HepG2 (cell line): ENCODE results near the gene TUBB3. TPM values are rescaled to one million over a fixed set of nuclear protein-coding genes. Genes with fewer than 3 reads are reported as not detected.

Experiments
- AGO1 ChIP-seq: fragments of 200-400 bp; formaldehyde crosslinking; IDR thresholded peaks from 2 replicates; pipeline ENCODE4 v1.6.1; 2017; ENCODE audit warnings: mild to moderate bottlenecking, low read depth, low read length, moderate library complexity; ENCODE audit not compliant: poor library complexity, severe bottlenecking
- ATF5 ChIP-seq: sonication (generic); formaldehyde crosslinking; IDR thresholded peaks from 2 replicates; pipeline ENCODE4 v1.4.0; 2020; ENCODE audit warnings: mild to moderate bottlenecking, low read depth, missing genetic modification reagents
- ATRX ChIP-seq: sonication (generic); formaldehyde crosslinking; IDR thresholded peaks from 2 replicates; pipeline ENCODE4 v1.4.0; 2020; ENCODE audit warnings: missing genetic modification reagents, borderline replicate concordance
- FOXA1 ChIP-seq, 2 experiments: fragments of 450-650 bp in 1 of 2; sonication (generic) in 1 of 2; formaldehyde crosslinking in 1 of 2; IDR thresholded peaks; 2 replicates each; pipeline versions ENCODE4 v1.4.0 to v1.6.1; 2016 to 2020; ENCODE audit warnings: missing genetic modification reagents in 1 of 2
- FOXJ3 ChIP-seq: sonication (generic); formaldehyde crosslinking; IDR thresholded peaks from 2 replicates; pipeline ENCODE4 v1.4.0; 2020; ENCODE audit warnings: missing genetic modification reagents, mild to moderate bottlenecking, borderline replicate concordance
- GLI4 ChIP-seq: sonication (generic); formaldehyde crosslinking; IDR thresholded peaks from 2 replicates; pipeline ENCODE4 v1.5.1; 2020; ENCODE audit warnings: missing genetic modification reagents, mild to moderate bottlenecking, moderate library complexity, borderline replicate concordance
- HHEX ChIP-seq: IDR thresholded peaks from 2 replicates; pipeline ENCODE4 v1.6.1; 2016; ENCODE audit warnings: control low read depth
- KMT2A ChIP-seq: sonication (generic); formaldehyde crosslinking; IDR thresholded peaks from 2 replicates; pipeline ENCODE4 v1.4.0; 2020; ENCODE audit warnings: missing genetic modification reagents
- KMT2B ChIP-seq: IDR thresholded peaks from 2 replicates; pipeline ENCODE4 v1.6.1; 2016; ENCODE audit warnings: missing genetic modification reagents, missing compliant biosample characterization
- MBD4 ChIP-seq: IDR thresholded peaks from 2 replicates; pipeline ENCODE4 v1.6.1; 2012; ENCODE audit warnings: low read length, inconsistent platforms, borderline replicate concordance
- MED1 ChIP-seq: sonication (generic); formaldehyde crosslinking; IDR thresholded peaks from 2 replicates; pipeline ENCODE4 v1.4.0; 2020; ENCODE audit warnings: missing genetic modification reagents
- NCOA2 ChIP-seq: sonication (generic); formaldehyde crosslinking; IDR thresholded peaks from 2 replicates; pipeline ENCODE4 v1.8.0; 2022; ENCODE audit warnings: inconsistent platforms
- PHF21A ChIP-seq: sonication (generic); formaldehyde crosslinking; IDR thresholded peaks from 2 replicates; pipeline ENCODE4 v1.5.0; 2020; ENCODE audit warnings: mild to moderate bottlenecking, missing genetic modification reagents
- PHF8 ChIP-seq: sonication (generic); formaldehyde crosslinking; IDR thresholded peaks from 2 replicates; pipeline ENCODE4 v1.5.0; 2020; ENCODE audit warnings: missing genetic modification reagents
- POGZ ChIP-seq: sonication (generic); formaldehyde crosslinking; IDR thresholded peaks from 2 replicates; pipeline ENCODE4 v1.4.0; 2020; ENCODE audit warnings: mild to moderate bottlenecking, missing genetic modification reagents
- RXRA ChIP-seq: sonication (generic); formaldehyde crosslinking; IDR thresholded peaks from 2 replicates; pipeline ENCODE4 v1.5.1; 2020; ENCODE audit warnings: missing genetic modification reagents
- SOX5 ChIP-seq: IDR thresholded peaks from 2 replicates; pipeline ENCODE4 v1.6.1; 2016; ENCODE audit warnings: borderline replicate concordance
- SP1 ChIP-seq, 2 experiments: fragments of 450-650 bp in 1 of 2; sonication (generic) in 1 of 2; formaldehyde crosslinking in 1 of 2; IDR thresholded peaks; 2 replicates each; pipeline versions ENCODE4 v1.4.0 to v1.6.1; 2016 to 2020; ENCODE audit warnings: missing genetic modification reagents in 1 of 2
- SRSF1 ChIP-seq: fragments of 200-400 bp; formaldehyde crosslinking; optimal IDR thresholded peaks from 2 replicates; pipeline ENCODE3; 2017; ENCODE audit warnings: mild to moderate bottlenecking, low read depth, low read length, moderate library complexity
- TBX3 ChIP-seq: fragments of 450-650 bp; IDR thresholded peaks from 2 replicates; pipeline ENCODE4 v1.6.1; 2017; ENCODE audit warnings: antibody characterized with exemption, mild to moderate bottlenecking, inconsistent platforms, borderline replicate concordance
- THYN1 ChIP-seq: sonication (generic); formaldehyde crosslinking; IDR thresholded peaks from 2 replicates; pipeline ENCODE4 v1.8.1; 2023; ENCODE audit warnings: low read depth, mild to moderate bottlenecking, moderate library complexity, missing genetic modification reagents, borderline replicate concordance
- ZBTB3 ChIP-seq: sonication (generic); formaldehyde crosslinking; IDR thresholded peaks from 2 replicates; pipeline ENCODE4 v1.4.0; 2020; ENCODE audit warnings: low read depth, mild to moderate bottlenecking, moderate library complexity, missing genetic modification reagents, borderline replicate concordance
- ZMAT3 ChIP-seq: sonication (generic); formaldehyde crosslinking; conservative IDR thresholded peaks from 2 replicates; pipeline ENCODE4 v1.7.0; 2021; ENCODE audit warnings: missing genetic modification reagents
- ZNF260 ChIP-seq: sonication (generic); formaldehyde crosslinking; IDR thresholded peaks from 2 replicates; pipeline ENCODE4 v1.4.0; 2020; ENCODE audit warnings: missing genetic modification reagents, low read depth, mild to moderate bottlenecking, borderline replicate concordance
- ZNF317 ChIP-seq: sonication (generic); formaldehyde crosslinking; IDR thresholded peaks from 2 replicates; pipeline ENCODE4 v1.5.0; 2020; ENCODE audit warnings: mild to moderate bottlenecking, missing genetic modification reagents
- ZNF513 ChIP-seq: sonication (generic); formaldehyde crosslinking; conservative IDR thresholded peaks from 2 replicates; pipeline ENCODE4 v1.5.0; 2020; ENCODE audit warnings: missing genetic modification reagents
- ZNF530 ChIP-seq: sonication (generic); formaldehyde crosslinking; IDR thresholded peaks from 2 replicates; pipeline ENCODE4 v1.5.0; 2020; ENCODE audit warnings: low read depth, mild to moderate bottlenecking, missing genetic modification reagents
- ZNF549 ChIP-seq: sonication (generic); formaldehyde crosslinking; IDR thresholded peaks from 2 replicates; pipeline ENCODE4 v1.5.0; 2020; ENCODE audit warnings: missing genetic modification reagents
- ZNF570 ChIP-seq: sonication (generic); formaldehyde crosslinking; IDR thresholded peaks from 2 replicates; pipeline ENCODE4 v1.4.0; 2020; ENCODE audit warnings: mild to moderate bottlenecking, missing genetic modification reagents, borderline replicate concordance
- ZNF768 ChIP-seq: sonication (generic); formaldehyde crosslinking; IDR thresholded peaks from 2 replicates; pipeline ENCODE4 v1.4.0; 2020; ENCODE audit warnings: missing genetic modification reagents
- ZNF790 ChIP-seq: sonication (generic); formaldehyde crosslinking; IDR thresholded peaks from 2 replicates; pipeline ENCODE4 v1.8.0; 2022; ENCODE audit warnings: missing genetic modification reagents, mild to moderate bottlenecking, borderline replicate concordance
- ZSCAN29 ChIP-seq: sonication (generic); formaldehyde crosslinking; conservative IDR thresholded peaks from 2 replicates; pipeline ENCODE4 v1.4.0; 2020; ENCODE audit warnings: mild to moderate bottlenecking, missing genetic modification reagents
- polyA plus RNA-seq, 8 experiments: library from polyadenylated mRNA; depleted of rRNA in 3 of 8; stranded (reverse) in 7 of 8; unstranded in 1 of 8; fragments of >200 nt; fragmentation: Illumina TruSeq in 4 of 8; extraction: Trizol in 4 of 8; gene quantifications; 2 replicates each; pipeline versions ENCODE4 v1.2.1 to v1.2.3, GENCODE V29; 2011 to 2016; ENCODE audit warnings: low read depth in 4 of 8, missing spikeins in 1 of 8, mixed read lengths in 1 of 8; ENCODE audit not compliant: insufficient read depth in 1 of 8
- total RNA-seq, 5 experiments: library from RNA; depleted of rRNA; stranded (reverse); fragments of >200 nt; fragmentation: Illumina TruSeq; extraction: Trizol; gene quantifications; 2 replicates each; pipeline ENCODE4 v1.2.3, GENCODE V29; 2016; ENCODE audit warnings: low read depth in 1 of 5

TUBB3 gene
- total and polyA plus RNA-seq, 2 of the 13 experiments (the other 11 are each of a cell fraction or from before 2014, with no cell fraction given): 110 to 185 TPM

- peak; percentile 60; the same call in 1 of the 2 replicates for TF ChIP-seq ZNF317
- TF ChIP-seq PHF8 (CRISPR knock-in tag): peak; percentile 51
- TF ChIP-seq NCOA2 (CRISPR knock-in tag): no peak; the same call in 1 of the 2 replicates
- TF ChIP-seq KMT2B (CRISPR knock-in tag): no peak
- no peak for TF ChIP-seq SP1 (IDR thresholded peaks at IDR 0.05)
- TF ChIP-seq SP1 (CRISPR knock-in tag; IDR thresholded peaks at IDR 0.05): no peak; the same call in 1 of the 2 replicates
- TF ChIP-seq SOX5 (CRISPR knock-in tag): peak; percentile 34; the same call in 1 of the 2 replicates
- TF ChIP-seq HHEX (CRISPR knock-in tag): 0 out of 2 replicates have a peak, but pooled peaks have one; percentile 8
- TF ChIP-seq ZNF790 (CRISPR knock-in tag): no peak
- no peak for TF ChIP-seq ZSCAN29 (CRISPR knock-in tag)
- TF ChIP-seq ZNF768 (CRISPR knock-in tag): no peak; the same call in 1 of the 2 replicates
- no peak for TF ChIP-seq MBD4
- no peak for TF ChIP-seq ZNF549 (CRISPR knock-in tag)
- no peak; the same call in none of the 2 replicates for TF ChIP-seq ZMAT3
- TF ChIP-seq ZNF570 (CRISPR knock-in tag): no peak
- no peak for TF ChIP-seq TBX3
- TF ChIP-seq FOXA1 (IDR thresholded peaks at IDR 0.05): no peak
- no peak for TF ChIP-seq FOXA1 (CRISPR knock-in tag; IDR thresholded peaks at IDR 0.05)
- 0 out of 2 replicates have a peak, but pooled peaks have one; percentile 1 for TF ChIP-seq MED1
- no peak for TF ChIP-seq ZNF513
- TF ChIP-seq AGO1: no peak
- TF ChIP-seq THYN1 (CRISPR knock-in tag): no peak
- TF ChIP-seq RXRA (CRISPR knock-in tag): no peak; the same call in 1 of the 2 replicates
- no peak for TF ChIP-seq ZNF530
- no peak for TF ChIP-seq ZNF260 (CRISPR knock-in tag)
- TF ChIP-seq POGZ (CRISPR knock-in tag): no peak
- no peak for TF ChIP-seq ATF5 (CRISPR knock-in tag)
- TF ChIP-seq KMT2A: no peak
- TF ChIP-seq ZBTB3 (CRISPR knock-in tag): peak; percentile 61; the same call in 1 of the 2 replicates
- TF ChIP-seq ATRX (CRISPR knock-in tag): no peak
- TF ChIP-seq PHF21A (CRISPR knock-in tag): no peak
- TF ChIP-seq SRSF1: no peak
- 0 out of 2 replicates have a peak, but pooled peaks have one; percentile 72 for TF ChIP-seq GLI4 (CRISPR knock-in tag)
- no peak for TF ChIP-seq FOXJ3 (CRISPR knock-in tag)
These were observed 662 bp upstream of the TUBB3 start (continued) for GRCh38 chr16:89922477-89922883.
